H1 (cell line): ENCODE data around the gene ADRB2. TPM values are rescaled to one million over a fixed set of nuclear protein-coding genes. Genes with fewer than 3 reads are reported as not detected.

Source experiments
- CTCF ChIA-PET: fragments of 300-600 bp; sonication (Branson Sonifier 250); formaldehyde crosslinking; loops from one replicate; lab custom pipeline; 2021; ENCODE audit not compliant: partially characterized antibody; lab: Charles Lee
- POLR2A ChIA-PET: fragments of 300-600 bp; sonication (Branson Sonifier 250); formaldehyde crosslinking; loops from one replicate; lab custom pipeline; 2021; ENCODE audit warnings: inconsistent platforms; ENCODE audit not compliant: partially characterized antibody; lab: Charles Lee
- DNase-seq, 2 experiments: peaks; one replicate each; pipeline versions ENCODE4 v3.0.0 to v3.0.0-alpha.2; 2010 to 2022; ENCODE audit warnings: low spot score in 2 of 2, low read depth in 1 of 2, mixed read lengths in 1 of 2
- FAIRE-seq: peaks from 2 replicates; lab custom pipeline; 2011; peaks lifted over from hg19 to GRCh38; lab: Jason Lieb, UNC
- H2AFZ ChIP-seq: 2 replicates; pipeline ENCODE4 v1.8.1; 2012; ENCODE audit warnings: low read length, inconsistent platforms
- H2AK5ac ChIP-seq: 2 replicates; pipeline ENCODE4 v1.6.1; 2013; ENCODE audit warnings: low read depth, low read length
- H2BK120ac ChIP-seq: replicated peaks from 2 replicates; pipeline ENCODE3; 2013; ENCODE audit warnings: low read depth, low read length, inconsistent platforms
- H2BK12ac ChIP-seq: 2 replicates; pipeline ENCODE4 v1.6.1; 2013; ENCODE audit warnings: low read depth, low read length
- H2BK15ac ChIP-seq: 2 replicates; pipeline ENCODE4 v1.6.1; 2013; ENCODE audit warnings: low read length
- H2BK20ac ChIP-seq: 2 replicates; pipeline ENCODE4 v1.6.1; 2013; ENCODE audit warnings: low read length
- H2BK5ac ChIP-seq: 2 replicates; pipeline ENCODE4 v1.6.1; 2013; ENCODE audit warnings: low read depth, low read length
- H3K14ac ChIP-seq: 2 replicates; pipeline ENCODE4 v1.6.1; 2013; ENCODE audit warnings: inconsistent platforms; ENCODE audit not compliant: insufficient read length
- H3K18ac ChIP-seq: 2 replicates; pipeline ENCODE4 v1.6.1; 2013; ENCODE audit warnings: low read length; ENCODE audit errors: extremely low read depth
- H3K23ac ChIP-seq: 2 replicates; pipeline ENCODE4 v1.6.1; 2013; ENCODE audit warnings: inconsistent platforms; ENCODE audit not compliant: insufficient read length
- H3K23me2 ChIP-seq: 2 replicates; pipeline ENCODE4 v1.6.1; 2013; ENCODE audit warnings: low read depth, low read length
- H3K27ac ChIP-seq: 2 replicates; pipeline ENCODE4 v1.6.1; 2011; ENCODE audit warnings: low read depth, low read length, inconsistent platforms
- H3K27me3 ChIP-seq, 4 experiments: replicated peaks in 1 of 4; 1 replicate in 1 of 4; 2 replicates in 3 of 4; pipeline versions ENCODE4 v1.6.1 to v1.8.1; 2011 to 2013; ENCODE audit warnings: low read length in 3 of 4, mild to moderate bottlenecking in 3 of 4, inconsistent platforms in 2 of 4, mixed read lengths in 2 of 4, moderate library complexity in 1 of 4; ENCODE audit not compliant: control insufficient read depth in 3 of 4, insufficient read depth in 3 of 4; ENCODE audit errors: extremely low read depth in 1 of 4
- H3K36me3 ChIP-seq, 4 experiments: 2 replicates each; pipeline versions ENCODE4 v1.6.1 to v1.8.1; 2011 to 2013; ENCODE audit warnings: mild to moderate bottlenecking in 4 of 4, low read length in 3 of 4, moderate library complexity in 2 of 4, control low read depth in 1 of 4, inconsistent platforms in 1 of 4; ENCODE audit not compliant: insufficient read depth in 4 of 4, control insufficient read depth in 2 of 4
- H3K4ac ChIP-seq: replicated peaks from 2 replicates; pipeline ENCODE3; 2013; ENCODE audit warnings: low read length, low read depth, mixed read lengths, inconsistent platforms; ENCODE audit not compliant: insufficient read length
- H3K4me1 ChIP-seq, 4 experiments: replicated peaks in 1 of 4; 1 replicate in 1 of 4; 2 replicates in 3 of 4; pipeline versions ENCODE4 v1.6.1 to v1.8.1; 2011 to 2013; ENCODE audit warnings: low read length in 3 of 4, inconsistent platforms in 2 of 4, mixed read lengths in 1 of 4; ENCODE audit not compliant: insufficient read depth in 4 of 4, control insufficient read depth in 3 of 4
- H3K4me2 ChIP-seq, 2 experiments: 2 replicates each; pipeline versions ENCODE4 v1.6.1 to v1.8.1; 2011 to 2013; ENCODE audit warnings: low read depth in 2 of 2, low read length in 2 of 2, control low read depth in 1 of 2, inconsistent platforms in 1 of 2, mild to moderate bottlenecking in 1 of 2; ENCODE audit not compliant: insufficient read depth in 1 of 2
- H3K4me3 ChIP-seq, 4 experiments: fragments of 200-600, 300-600 bp in 1 of 4; sonication (generic), shearing (Covaris generic), sonication (Bioruptor Twin) in 1 of 4; 2 replicates each; pipeline versions ENCODE4 v1.5.1 to v1.8.1; 2011 to 2016; ENCODE audit warnings: low read length in 4 of 4, low read depth in 3 of 4, control low read depth in 2 of 4, inconsistent platforms in 2 of 4, mild to moderate bottlenecking in 2 of 4, mixed read lengths in 1 of 4, moderate library complexity in 1 of 4; ENCODE audit not compliant: insufficient read depth in 2 of 4; ENCODE audit errors: extremely low read depth in 1 of 4
- H3K56ac ChIP-seq: replicated peaks from 2 replicates; pipeline ENCODE3; 2013; ENCODE audit warnings: low read depth, mild to moderate bottlenecking, mixed read lengths, low read length, inconsistent platforms; ENCODE audit not compliant: insufficient read length
- H3K79me1 ChIP-seq: 2 replicates; pipeline ENCODE4 v1.6.1; 2013; ENCODE audit warnings: low read depth, low read length, control low read depth
- H3K79me2 ChIP-seq, 2 experiments: 2 replicates each; pipeline versions ENCODE4 v1.6.1 to v1.8.1; 2012 to 2013; ENCODE audit warnings: low read length in 2 of 2, mild to moderate bottlenecking in 2 of 2, inconsistent platforms in 1 of 2; ENCODE audit not compliant: insufficient read depth in 2 of 2, control insufficient read depth in 1 of 2
- H3K9ac ChIP-seq, 4 experiments: replicated peaks in 1 of 4; 1 replicate in 1 of 4; 2 replicates in 3 of 4; pipeline versions ENCODE4 v1.6.1 to v1.8.1; 2011 to 2013; ENCODE audit warnings: low read depth in 3 of 4, low read length in 3 of 4, control low read depth in 2 of 4, mild to moderate bottlenecking in 2 of 4, moderate library complexity in 2 of 4, inconsistent platforms in 1 of 4; ENCODE audit errors: extremely low read depth in 1 of 4
- H3K9me3 ChIP-seq, 2 experiments: 2 replicates each; pipeline versions ENCODE4 v1.6.1 to v1.8.1; 2012 to 2013; ENCODE audit warnings: mild to moderate bottlenecking in 2 of 2, moderate library complexity in 2 of 2, control low read depth in 1 of 2, inconsistent platforms in 1 of 2, low read depth in 1 of 2, low read length in 1 of 2, mixed read lengths in 1 of 2; ENCODE audit not compliant: insufficient read depth in 2 of 2
- H4K20me1 ChIP-seq, 2 experiments: replicated peaks in 1 of 2; 2 replicates each; pipeline versions ENCODE3 to v1.8.1; 2011 to 2013; ENCODE audit warnings: inconsistent platforms in 2 of 2, low read length in 2 of 2, mild to moderate bottlenecking in 1 of 2; ENCODE audit not compliant: insufficient read depth in 2 of 2, control insufficient read depth in 1 of 2
- H4K5ac ChIP-seq: 2 replicates; pipeline ENCODE4 v1.6.1; 2013; ENCODE audit warnings: low read length, low read depth, mixed read lengths, inconsistent platforms; ENCODE audit not compliant: insufficient read length
- H4K8ac ChIP-seq: 2 replicates; pipeline ENCODE4 v1.8.0; 2013; ENCODE audit warnings: mild to moderate bottlenecking, moderate library complexity, low read length, inconsistent platforms; ENCODE audit not compliant: insufficient read depth; ENCODE audit errors: extremely low read depth
- H4K91ac ChIP-seq: replicated peaks from 2 replicates; pipeline ENCODE3; 2013; ENCODE audit warnings: low read length, mixed read lengths, inconsistent platforms; ENCODE audit not compliant: insufficient read length
- CBX5 ChIP-seq: fragments of 300-800, 300-1000 bp; sonication (generic); IDR thresholded peaks from 2 replicates; pipeline ENCODE4 v1.7.1; 2016; ENCODE audit warnings: antibody characterized with exemption, low read length, low read depth
- CHD2 ChIP-seq: IDR thresholded peaks from 2 replicates; pipeline ENCODE4 v1.6.1; 2012; ENCODE audit warnings: low read length, improper control_type of control experiment
- CTCF ChIP-seq, 3 experiments: IDR thresholded peaks; 1 replicate in 2 of 3; 2 replicates in 1 of 3; pipeline versions ENCODE4 v1.5.1 to v1.6.1; 2011; ENCODE audit warnings: low read length in 3 of 3, mild to moderate bottlenecking in 3 of 3, inconsistent platforms in 2 of 3, low read depth in 1 of 3, moderate library complexity in 1 of 3; ENCODE audit not compliant: insufficient read depth in 1 of 3; ENCODE audit errors: control extremely low read depth in 1 of 3
- EGR1 ChIP-seq: IDR thresholded peaks from 2 replicates; pipeline ENCODE4 v1.6.1; 2011; ENCODE audit warnings: low read depth, low read length, borderline replicate concordance
- JUND ChIP-seq: IDR thresholded peaks from 2 replicates; pipeline ENCODE4 v1.6.1; 2011; ENCODE audit warnings: mild to moderate bottlenecking, improper control_type of control experiment, low read length
- SP1 ChIP-seq: IDR thresholded peaks from 2 replicates; pipeline ENCODE4 v1.6.1; 2011; ENCODE audit warnings: low read depth, low read length
- SP4 ChIP-seq: IDR thresholded peaks from 2 replicates; pipeline ENCODE4 v1.6.1; 2012; ENCODE audit warnings: low read length, inconsistent platforms
- ZNF274 ChIP-seq: IDR thresholded peaks from 2 replicates; pipeline ENCODE4 v1.7.0; 2012; ENCODE audit warnings: low read length, borderline replicate concordance; ENCODE audit errors: extremely low read depth
- WGBS, 2 experiments: shearing (Covaris generic) in 1 of 2; methylation state at CpG; one replicate each; pipeline versions ENCODE4 v1.1.6 to v1.1.7; 2013 to 2015; ENCODE audit warnings: low lambda C conversion rate in 2 of 2, mixed read lengths in 2 of 2, inconsistent platforms in 1 of 2, low coverage in 1 of 2, missing lambda C conversion rate in 1 of 2; ENCODE audit not compliant: insufficient replicate concordance in 2 of 2, insufficient coverage in 1 of 2, insufficient read length in 1 of 2; ENCODE audit errors: extremely low coverage in 1 of 2, missing lambda C conversion rate in 1 of 2; 5-methylcytosine and 5-hydroxymethylcytosine counted together
- polyA plus RNA-seq, 7 experiments: library from polyadenylated mRNA; depleted of rRNA in 3 of 7; stranded (reverse) in 5 of 7; unstranded in 2 of 7; fragments of >200 nt in 5 of 7; fragments of 200-250 nt in 2 of 7; gene quantifications; 1 replicate in 5 of 7; 2 replicates in 1 of 7; 4 replicates in 1 of 7; pipeline versions ENCODE4 v1.2.1 to v1.2.3, GENCODE V29; 2011 to 2013; ENCODE audit warnings: missing spikeins in 2 of 7, mixed read lengths in 2 of 7
- total RNA-seq: library from RNA; stranded (reverse); fragmentation: NEBNext Ultra II Directional; extraction: Animal tissue kit (Norgen Biotek cat#: 25700); gene quantifications from 2 replicates; pipeline ENCODE4 v1.2.1, GENCODE V29; 2021

ADRB2 gene
- total and polyA plus RNA-seq, 2 of the 8 experiments (the other 6 are each of a cell fraction or from before 2014, with no cell fraction given) = 0.65 to 0.77 TPM

DNA sequence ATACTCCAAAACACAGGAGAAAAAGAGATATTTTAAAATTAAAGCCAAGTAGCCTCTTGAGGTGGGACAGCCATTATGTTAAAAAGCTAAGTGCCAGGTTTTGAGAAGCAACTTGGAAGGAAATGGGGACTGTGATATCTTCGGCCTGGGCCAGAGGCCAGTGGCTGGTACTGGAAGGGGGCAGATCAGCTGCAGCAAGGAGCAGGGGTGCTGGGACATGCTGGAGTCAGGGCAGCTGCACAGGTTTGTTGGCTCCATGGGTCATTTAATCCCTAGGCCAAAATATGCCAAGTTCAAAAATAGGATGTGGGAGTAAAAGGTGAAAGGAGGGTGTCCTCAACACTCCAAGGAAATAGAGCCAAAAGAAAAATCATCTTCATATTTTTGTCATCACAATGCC lies 30.0 kb downstream of the ADRB2 start:
- no peaks in the 10 kb centered on the region for H3K4me1 ChIP-seq
- WGBS, 2 experiments = 90% methylated on average over 1 of the region's 1 CpG; no CpG with 5 or more reads in 1 of the 2 experiments
- H4K5ac ChIP-seq = no peak overlapping the region
- TF ChIP-seq CHD2 (no peak), SP4 (no peak), EGR1 (no peak), ZNF274 (no peak), SP1 (no peak), CTCF (IDR thresholded peaks at IDR 0.05; ENCODE audit: control extremely low read depth in 1 of 3, insufficient read depth in 1 of 3, low read depth in 1 of 3, low read length in 3 of 3) (no peak), CBX5 (no peak), JUND (no peak)
- FAIRE-seq (no peak), DNase-seq (no peak)
- no peak overlapping the region for H2BK15ac ChIP-seq
- no peaks in the 10 kb centered on the region for H3K27me3 ChIP-seq
- H2BK120ac ChIP-seq = no peak overlapping the region
- no peaks in the 10 kb centered on the region for H3K9me3 ChIP-seq
- no peak overlapping the region for H3K18ac ChIP-seq
- no peaks in the 10 kb centered on the region for H3K79me2 ChIP-seq
- POLR2A ChIA-PET = no interaction called here
- H3K23me2 ChIP-seq = no peaks in the 10 kb centered on the region
- no peak overlapping the region for H3K4ac ChIP-seq
- H4K20me1 ChIP-seq = no peaks in the 10 kb centered on the region
- H2AFZ ChIP-seq = no peak overlapping the region
- CTCF ChIA-PET = interaction anchor here (1.8 kb wide), 1 partner anchor 101 kb away, joined by 7 read pairs; no protein-coding TSS in a partner anchor
- no peaks in the 10 kb centered on the region for H3K79me1 ChIP-seq
- no peaks in the 10 kb centered on the region for H3K36me3 ChIP-seq
- no peak overlapping the region for H2BK20ac ChIP-seq
- H2BK12ac ChIP-seq = no peak overlapping the region
- H2BK5ac ChIP-seq = no peak overlapping the region
- H3K4me3 ChIP-seq = no peak overlapping the region
- H2AK5ac ChIP-seq = no peak overlapping the region
- no peak overlapping the region for H3K27ac ChIP-seq
- no peak overlapping the region for H4K8ac ChIP-seq
- no peak overlapping the region for H3K23ac ChIP-seq
- no peak overlapping the region for H3K4me2 ChIP-seq
- H4K91ac ChIP-seq = no peak overlapping the region
- H3K14ac ChIP-seq = no peak overlapping the region
- H3K9ac ChIP-seq = no peak overlapping the region
- no peak overlapping the region for H3K56ac ChIP-seq
